Measurements from ENCODE around the gene MRPS26. TPM values are rescaled to one million over a fixed set of nuclear protein-coding genes. Genes with fewer than 3 reads are reported as not detected.
"Not testable (repeated sequence)": the region's sequence is repeated elsewhere in the genome, so short reads cannot be mapped to it uniquely, and the experiment has no call there.

Gene MRPS26
- total RNA-seq, 1 experiment from 2014 or later = 53.2 TPM

DNA sequence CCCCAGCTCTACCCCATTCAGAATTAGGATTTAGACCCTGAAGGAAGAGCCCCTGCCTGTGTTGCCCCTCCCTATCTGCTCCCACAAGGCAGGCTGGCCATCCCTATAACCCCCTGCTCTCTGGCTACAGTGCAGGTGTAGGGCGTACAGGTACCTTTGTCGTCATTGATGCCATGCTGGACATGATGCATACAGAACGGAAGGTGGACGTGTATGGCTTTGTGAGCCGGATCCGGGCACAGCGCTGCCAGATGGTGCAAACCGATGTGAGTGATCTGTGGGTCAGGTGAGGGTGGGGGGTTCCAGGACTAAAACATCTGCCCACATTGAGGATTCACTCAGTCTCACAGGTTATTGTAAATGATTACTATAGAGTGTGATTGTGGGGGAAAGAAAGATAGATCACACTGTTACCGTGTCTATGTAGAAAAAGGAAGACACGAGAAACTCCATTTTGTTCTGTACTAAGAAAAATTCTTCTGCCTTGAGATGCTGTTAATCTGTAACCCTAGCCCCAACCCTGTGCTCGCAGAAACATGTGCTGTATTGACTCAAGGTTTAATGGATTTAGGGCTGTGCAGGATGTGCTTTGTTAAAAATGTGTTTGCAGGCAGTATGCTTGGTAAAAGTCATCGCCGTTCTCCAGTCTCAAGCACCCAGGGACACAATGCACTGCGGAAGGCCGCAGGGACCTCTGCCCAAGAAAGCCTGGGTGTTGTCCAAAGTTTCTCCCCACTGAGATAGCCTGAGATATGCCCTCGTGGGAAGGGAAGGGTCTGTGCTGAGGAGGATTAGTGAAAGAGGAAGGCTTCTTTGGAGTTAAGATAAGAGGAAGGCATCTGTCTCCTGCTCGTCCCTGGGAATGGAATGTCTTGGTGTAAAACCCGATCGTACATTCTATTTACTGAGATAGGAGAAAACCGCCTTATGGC is 23.0 kb upstream of the MRPS26 start:
- DNase-seq (ENCODE audit: low read depth in 1 of 2, low spot score in 2 of 2); H3K27ac ChIP-seq; H3K4me1 ChIP-seq (replicated peaks); H3K4me3 ChIP-seq; H3K27me3 ChIP-seq (replicated peaks); H3K9me3 ChIP-seq (replicated peaks): not testable (repeated sequence)
- H3K36me3 ChIP-seq = peaks cover 38% of the 10 kb centered on the region

DNA sequence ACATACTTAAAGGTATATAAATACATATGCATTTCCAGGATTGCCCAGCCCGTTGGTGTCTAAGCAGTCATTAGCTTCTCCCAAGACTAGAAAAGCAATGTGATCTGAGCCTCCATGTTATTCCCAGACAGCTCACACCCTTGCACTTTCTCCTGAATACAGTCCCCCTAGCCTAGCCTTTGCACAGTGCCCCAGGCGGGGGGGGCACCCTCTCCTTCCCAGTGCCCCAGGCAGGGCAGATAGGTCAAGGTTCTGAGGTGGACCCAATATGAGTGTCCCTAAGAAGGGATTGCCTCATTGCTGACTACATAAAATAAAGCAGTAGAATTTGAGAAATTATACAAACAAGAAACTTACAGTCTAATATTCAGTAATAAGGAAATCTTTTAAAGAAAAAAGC is 17.9 kb upstream of the MRPS26 start:
- H3K27ac ChIP-seq = no peak overlapping the region
- H3K4me3 ChIP-seq = no peak overlapping the region
- H3K27me3 ChIP-seq (replicated peaks) = no peaks in the 10 kb centered on the region
- H3K36me3 ChIP-seq = peaks cover 58% of the 10 kb centered on the region
- no peaks in the 10 kb centered on the region for H3K4me1 ChIP-seq (replicated peaks)
- no peak for DNase-seq (ENCODE audit: low read depth in 1 of 2, low spot score in 2 of 2)
- no peaks in the 10 kb centered on the region for H3K9me3 ChIP-seq (replicated peaks)

DNA sequence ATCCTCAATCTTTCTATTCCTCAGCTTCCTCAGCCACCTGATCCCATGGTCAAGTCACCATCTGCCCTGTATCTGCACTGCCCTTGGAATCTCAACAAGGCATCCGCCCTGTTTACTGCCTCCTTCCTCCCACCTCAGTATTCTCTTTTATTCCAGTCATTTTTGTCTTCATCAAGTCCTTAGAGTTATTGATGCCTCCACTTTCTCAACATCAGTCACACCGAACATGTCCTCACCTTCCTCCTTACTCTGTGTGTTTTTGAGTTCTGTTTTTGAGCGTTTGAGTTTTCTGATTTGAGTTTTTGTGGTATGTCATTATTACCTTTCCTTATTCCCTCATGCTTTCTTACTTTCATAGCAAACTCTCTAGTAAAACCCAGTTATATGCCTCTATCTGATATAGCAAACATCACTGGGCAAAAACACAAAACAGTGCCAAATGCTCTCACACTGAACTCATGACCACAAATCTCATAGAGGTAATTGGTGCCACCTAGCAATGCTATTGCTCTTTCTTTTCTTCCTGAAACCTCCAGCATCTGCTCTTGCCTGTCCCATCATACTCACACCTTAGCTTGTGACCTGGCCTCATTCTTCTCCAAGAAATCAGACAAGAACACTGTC is 14.2 kb upstream of the MRPS26 start:
- Histone ChIP-seq H3K36me3 (peaks cover 55% of the 10 kb centered on the region), H3K27me3 (replicated peaks) (no peaks in the 10 kb centered on the region), H3K4me3 (no peak overlapping the region), H3K9me3 (replicated peaks) (no peaks in the 10 kb centered on the region), H3K4me1 (replicated peaks) (no peaks in the 10 kb centered on the region), H3K27ac (no peak overlapping the region)
- no peak for DNase-seq (ENCODE audit: low read depth in 1 of 2, low spot score in 2 of 2)

DNA sequence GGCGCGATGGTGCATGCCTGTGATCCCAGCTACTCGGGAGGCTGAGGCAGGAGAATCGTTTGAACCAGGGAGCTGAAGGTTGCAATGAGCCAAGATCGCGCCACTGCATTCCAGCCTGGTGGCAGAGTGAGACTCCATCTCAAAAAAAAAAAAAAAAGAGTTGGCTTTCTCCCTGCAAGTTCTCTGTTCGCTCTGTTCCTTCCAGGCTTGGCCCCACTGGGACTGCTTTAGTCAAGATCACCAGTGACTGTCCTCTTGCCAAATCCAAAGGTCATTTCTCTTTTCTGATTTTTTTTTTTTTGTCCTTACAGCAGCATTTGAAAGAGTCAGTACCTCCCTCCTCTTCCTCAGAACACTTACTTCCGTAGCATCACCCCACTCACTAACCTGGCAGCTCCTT is 13.2 kb upstream of the MRPS26 start:
- H3K9me3 ChIP-seq (replicated peaks) = no peaks in the 10 kb centered on the region
- H3K36me3 ChIP-seq = peaks cover 57% of the 10 kb centered on the region
- DNase-seq (ENCODE audit: low read depth in 1 of 2, low spot score in 2 of 2) = no peak
- no peak overlapping the region for H3K27ac ChIP-seq
- no peak overlapping the region for H3K4me3 ChIP-seq
- no peaks in the 10 kb centered on the region for H3K27me3 ChIP-seq (replicated peaks)
- H3K4me1 ChIP-seq (replicated peaks) = no peaks in the 10 kb centered on the region

DNA sequence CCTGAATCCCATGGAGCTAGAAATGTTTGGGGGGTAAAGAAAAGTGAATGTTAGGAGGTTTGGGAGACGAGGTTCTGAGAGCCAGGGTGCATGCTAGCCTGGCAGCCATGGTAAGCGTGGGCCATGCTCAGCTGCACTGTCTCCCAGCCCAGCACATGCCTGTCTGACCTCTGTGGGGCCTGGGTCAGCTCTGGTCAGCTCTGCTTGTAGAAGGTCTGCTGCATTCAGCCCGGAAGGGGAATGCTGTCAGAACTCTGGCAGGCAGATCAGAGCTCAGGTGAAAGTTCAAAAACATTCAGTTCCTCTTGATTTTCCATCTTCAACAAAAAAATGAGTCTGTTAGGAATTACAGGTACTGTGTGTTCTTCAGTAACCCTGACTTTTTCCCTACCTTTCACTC is 8.2 kb upstream of the MRPS26 start:
- H3K4me3 ChIP-seq = no peak overlapping the region
- DNase-seq (ENCODE audit: low read depth in 1 of 2, low spot score in 2 of 2) = no peak
- no peak overlapping the region for H3K27ac ChIP-seq
- H3K27me3 ChIP-seq (replicated peaks) = no peaks in the 10 kb centered on the region
- H3K36me3 ChIP-seq = peaks cover 60% of the 10 kb centered on the region
- no peaks in the 10 kb centered on the region for H3K4me1 ChIP-seq (replicated peaks)
- H3K9me3 ChIP-seq (replicated peaks) = no peaks in the 10 kb centered on the region

DNA sequence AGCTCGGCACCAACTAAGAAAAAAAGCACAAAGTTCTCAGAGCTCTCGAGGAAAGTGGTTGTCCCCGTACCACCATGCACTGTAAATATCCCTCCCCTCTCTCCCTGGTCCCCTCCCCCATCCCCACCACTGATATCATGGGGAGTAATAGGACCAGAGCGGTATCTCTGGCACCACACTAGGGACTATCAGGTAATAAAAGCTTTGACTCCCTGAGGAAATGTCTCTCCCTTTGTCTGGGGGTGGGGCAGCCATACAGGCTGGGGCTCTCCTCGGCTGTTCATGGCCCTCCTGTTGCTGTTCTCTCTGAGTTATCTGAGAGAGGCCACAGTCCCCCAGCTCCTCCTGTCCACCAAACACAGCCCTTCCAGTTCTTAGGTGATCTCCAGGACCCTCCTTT is 7.4 kb upstream of the MRPS26 start:
- Histone ChIP-seq H3K9me3 (replicated peaks) (no peaks in the 10 kb centered on the region), H3K27me3 (replicated peaks) (no peaks in the 10 kb centered on the region), H3K4me3 (no peak overlapping the region), H3K4me1 (replicated peaks) (no peaks in the 10 kb centered on the region), H3K36me3 (peaks cover 56% of the 10 kb centered on the region), H3K27ac (no peak overlapping the region)
- DNase-seq (ENCODE audit: low read depth in 1 of 2, low spot score in 2 of 2) = no peak

DNA sequence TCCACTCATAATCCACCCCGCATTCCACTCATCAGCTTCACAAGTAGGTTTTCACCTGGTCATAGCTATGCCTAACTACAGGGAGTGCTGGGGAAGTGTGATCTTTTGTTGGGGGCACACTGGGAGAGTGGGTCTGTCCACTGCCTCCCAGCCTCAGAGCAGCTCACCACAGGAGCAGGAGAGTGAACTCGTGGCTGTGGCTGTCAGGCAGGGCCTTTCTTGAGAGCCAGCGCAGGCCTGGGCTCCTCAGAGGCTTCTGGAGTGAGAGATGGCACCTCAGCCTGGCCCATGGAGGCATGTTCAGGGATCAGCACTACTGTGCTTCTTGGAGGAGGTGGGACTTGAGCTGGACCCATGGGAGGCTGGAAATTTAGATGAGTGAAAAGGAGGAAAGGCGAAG is 6.4 kb upstream of the MRPS26 start:
- Histone ChIP-seq H3K9me3 (replicated peaks) (no peaks in the 10 kb centered on the region), H3K36me3 (peaks cover 56% of the 10 kb centered on the region), H3K4me3 (no peak overlapping the region), H3K27me3 (replicated peaks) (no peaks in the 10 kb centered on the region), H3K4me1 (replicated peaks) (no peaks in the 10 kb centered on the region), H3K27ac (no peak overlapping the region)
- no peak for DNase-seq (ENCODE audit: low read depth in 1 of 2, low spot score in 2 of 2)

DNA sequence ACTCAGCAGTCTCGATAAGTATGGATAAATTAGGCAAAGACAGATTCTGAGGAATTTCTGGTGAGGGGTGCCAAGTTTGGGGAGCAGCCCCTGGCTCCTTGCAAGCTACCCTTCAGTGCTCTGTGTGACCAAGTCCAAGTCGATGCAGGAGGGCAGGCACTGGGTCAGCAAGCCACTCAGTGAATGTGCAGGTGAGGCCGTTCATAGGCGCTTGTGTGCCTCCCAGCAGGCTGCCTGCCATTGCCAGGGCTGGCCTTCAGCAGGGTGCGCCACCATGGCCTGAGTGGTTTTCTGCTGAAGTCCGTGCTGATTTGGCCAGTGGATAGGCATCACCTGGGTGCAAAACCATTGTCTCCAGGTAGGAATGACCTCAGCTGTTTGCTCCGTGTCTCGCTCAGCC is 5.8 kb upstream of the MRPS26 start:
- Histone ChIP-seq H3K36me3 (peaks cover 51% of the 10 kb centered on the region), H3K27me3 (replicated peaks) (no peaks in the 10 kb centered on the region), H3K4me3 (no peak overlapping the region), H3K27ac (no peak overlapping the region), H3K4me1 (replicated peaks) (peaks cover 3% of the 10 kb centered on the region), H3K9me3 (replicated peaks) (no peaks in the 10 kb centered on the region)
- DNase-seq (ENCODE audit: low read depth in 1 of 2, low spot score in 2 of 2) = no peak

DNA sequence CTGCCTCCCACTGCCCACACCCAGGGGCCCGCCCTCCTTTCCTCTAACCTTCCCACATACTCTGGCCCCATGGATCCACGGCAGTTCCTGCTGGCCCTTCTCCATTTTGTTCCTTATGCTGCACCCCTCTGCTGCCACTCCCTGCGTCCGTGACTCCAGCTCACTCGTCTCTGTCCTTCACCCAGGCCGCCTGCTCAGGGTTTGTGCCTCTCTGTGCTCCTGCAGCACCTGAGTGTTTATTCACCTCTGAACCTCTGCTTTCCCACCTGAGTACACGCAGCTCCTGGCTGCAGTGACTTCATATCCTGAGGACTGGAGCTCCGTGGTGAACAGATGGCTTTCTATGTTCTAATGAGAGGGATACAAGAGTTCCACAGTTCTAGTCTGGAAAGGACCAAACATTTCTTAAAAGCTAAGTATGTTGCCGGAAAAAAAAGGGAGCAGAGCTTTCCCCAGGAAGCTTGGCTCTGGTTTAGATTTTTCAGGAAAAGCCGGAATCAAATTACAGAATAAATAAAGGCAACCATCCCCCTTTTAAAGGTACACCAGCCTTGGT is 3.9 kb upstream of the MRPS26 start:
- DNase-seq (ENCODE audit: low read depth in 1 of 2, low spot score in 2 of 2) = no peak
- H3K4me3 ChIP-seq = no peak overlapping the region
- H3K27me3 ChIP-seq (replicated peaks) = no peaks in the 10 kb centered on the region
- H3K4me1 ChIP-seq (replicated peaks) = peaks cover 10% of the 10 kb centered on the region
- no peak overlapping the region for H3K27ac ChIP-seq
- H3K36me3 ChIP-seq = peaks cover 43% of the 10 kb centered on the region
- H3K9me3 ChIP-seq (replicated peaks) = no peaks in the 10 kb centered on the region

DNA sequence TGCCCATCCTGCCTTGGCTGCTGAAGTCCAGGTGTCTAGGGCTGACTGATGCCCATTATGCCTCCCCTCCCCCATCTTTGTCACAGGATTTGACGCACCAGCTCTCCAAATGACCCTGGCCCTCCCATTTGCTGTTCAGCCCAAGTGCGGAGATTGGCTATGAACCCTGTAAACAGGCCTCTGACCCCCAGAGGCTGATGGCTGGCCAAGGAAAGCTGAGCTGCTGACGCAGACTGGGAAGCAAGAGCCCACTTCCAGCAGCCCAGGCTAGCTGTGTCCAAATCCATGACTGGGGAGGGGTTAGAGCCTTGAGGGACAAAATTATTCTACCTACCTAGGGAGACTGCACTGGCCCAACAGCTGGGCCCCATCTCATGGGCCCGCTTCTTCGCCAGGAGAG is 3.2 kb upstream of the MRPS26 start:
- peaks cover 12% of the 10 kb centered on the region for H3K4me1 ChIP-seq (replicated peaks)
- H3K4me3 ChIP-seq = no peak overlapping the region
- H3K9me3 ChIP-seq (replicated peaks) = no peaks in the 10 kb centered on the region
- H3K27ac ChIP-seq = no peak overlapping the region
- H3K36me3 ChIP-seq = peaks cover 39% of the 10 kb centered on the region
- no peak for DNase-seq (ENCODE audit: low read depth in 1 of 2, low spot score in 2 of 2)
- H3K27me3 ChIP-seq (replicated peaks) = no peaks in the 10 kb centered on the region

DNA sequence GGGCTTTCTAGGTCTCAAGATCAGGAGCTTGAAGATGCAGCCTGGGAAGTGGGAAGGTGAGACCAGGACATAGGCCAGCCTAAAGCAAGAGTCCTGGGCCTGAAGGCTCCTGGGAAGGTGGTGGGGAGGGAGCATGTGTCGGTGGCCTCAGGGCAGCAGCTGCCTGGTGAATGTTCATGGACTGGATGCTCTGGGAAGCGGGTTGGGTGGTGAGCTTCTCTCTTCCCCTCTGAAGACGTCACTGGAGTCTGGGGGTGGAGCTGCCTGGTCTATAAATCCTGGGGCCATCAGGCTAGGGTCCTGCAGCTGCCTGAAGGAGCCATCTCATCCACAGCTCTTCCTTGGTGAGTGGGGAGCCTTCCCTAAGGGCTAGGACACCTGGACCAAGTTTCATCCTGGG is 2.5 kb upstream of the MRPS26 start, which contains the start of gene GNRH2:
TSS of gene GNRH2 (plus strand) at position 301 of the 400 bp plus-strand sequence. CDS start 793 bp downstream, outside the sequence.
- H3K27ac ChIP-seq = no peak within 1 kb of the TSS
- no peak for DNase-seq (ENCODE audit: low read depth in 1 of 2, low spot score in 2 of 2)
- no peaks in the 10 kb centered on the region for H3K27me3 ChIP-seq (replicated peaks)
- H3K9me3 ChIP-seq (replicated peaks) = no peaks in the 10 kb centered on the region
- peaks cover 41% of the 10 kb centered on the region for H3K36me3 ChIP-seq
- H3K4me3 ChIP-seq = no peak within 1 kb of the TSS
- peaks cover 12% of the 10 kb centered on the region for H3K4me1 ChIP-seq (replicated peaks)

DNA sequence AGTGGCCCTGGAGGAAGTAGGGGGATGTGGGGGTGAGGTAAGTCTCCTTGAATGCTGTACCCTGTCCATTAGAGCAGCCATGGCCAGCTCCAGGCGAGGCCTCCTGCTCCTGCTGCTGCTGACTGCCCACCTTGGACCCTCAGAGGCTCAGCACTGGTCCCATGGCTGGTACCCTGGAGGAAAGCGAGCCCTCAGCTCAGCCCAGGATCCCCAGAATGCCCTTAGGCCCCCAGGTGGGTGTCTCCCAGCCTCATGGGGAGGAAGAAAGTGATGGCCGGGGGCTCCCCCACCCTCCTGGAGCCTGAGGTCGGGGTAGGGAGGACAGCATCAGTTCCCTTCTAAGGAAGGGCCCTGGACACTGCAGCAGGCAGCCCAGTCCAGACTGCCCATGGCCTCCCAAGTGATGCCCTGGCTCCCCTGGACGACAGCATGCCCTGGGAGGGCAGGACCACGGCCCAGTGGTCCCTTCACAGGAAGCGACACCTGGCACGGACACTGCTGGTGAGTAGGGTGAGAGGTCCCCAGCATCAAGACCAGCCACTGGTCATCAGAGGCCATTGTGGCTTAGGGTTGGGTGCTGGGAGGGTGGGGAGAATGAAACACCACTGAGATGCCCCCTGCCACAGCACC is 1.4 kb upstream of the MRPS26 start:
- peaks cover 12% of the 10 kb centered on the region for H3K4me1 ChIP-seq (replicated peaks)
- no peak overlapping the region; the same call in 1 of the 2 replicates for H3K27ac ChIP-seq
- H3K9me3 ChIP-seq (replicated peaks) = no peaks in the 10 kb centered on the region
- no peaks in the 10 kb centered on the region for H3K27me3 ChIP-seq (replicated peaks)
- no peak for DNase-seq (ENCODE audit: low read depth in 1 of 2, low spot score in 2 of 2)
- peaks cover 44% of the 10 kb centered on the region for H3K36me3 ChIP-seq
- H3K4me3 ChIP-seq = no peak overlapping the region

DNA sequence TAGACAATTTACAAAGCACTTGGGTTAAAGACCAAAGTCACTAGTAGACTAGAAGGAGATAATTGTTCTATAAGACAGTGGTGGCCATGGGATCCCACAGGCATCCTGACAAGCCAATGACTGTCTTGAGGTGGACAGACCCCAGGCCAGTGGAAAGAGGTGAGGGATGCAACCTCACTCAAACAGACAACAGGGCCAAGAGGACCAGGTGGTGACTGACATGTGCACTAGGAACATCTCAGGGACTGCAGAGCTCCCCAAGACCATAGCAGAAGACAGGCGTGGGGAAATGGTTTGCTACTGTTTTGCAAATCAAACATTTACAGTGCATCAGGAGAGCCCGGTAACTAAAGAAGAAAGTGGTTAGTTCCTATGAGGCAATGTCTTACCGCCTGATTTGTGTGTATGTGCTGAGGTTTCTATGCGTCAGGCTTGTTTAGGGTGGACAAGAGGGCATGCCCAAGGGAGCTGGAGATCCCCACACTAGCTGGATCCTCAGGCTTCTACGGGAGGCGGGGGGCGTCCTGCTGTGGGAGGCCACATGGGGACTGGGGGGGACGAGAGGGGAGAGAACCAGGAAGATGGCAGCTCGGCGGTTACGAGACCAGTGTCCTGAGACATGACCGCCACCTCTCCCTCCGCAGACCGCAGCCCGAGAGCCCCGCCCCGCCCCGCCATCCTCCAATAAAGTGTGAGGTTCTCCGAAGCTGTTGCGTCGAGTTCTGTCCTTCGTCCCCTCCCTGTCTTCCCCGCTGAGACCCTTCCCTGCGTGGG is 623 bp upstream of the MRPS26 start:
- H3K9me3 ChIP-seq (replicated peaks) = no peaks in the 10 kb centered on the region
- H3K27me3 ChIP-seq (replicated peaks) = no peaks in the 10 kb centered on the region
- peak overlapping the region; percentile 77 for H3K27ac ChIP-seq
- peaks cover 41% of the 10 kb centered on the region for H3K36me3 ChIP-seq
- DNase-seq (ENCODE audit: low read depth in 1 of 2, low spot score in 2 of 2) = peak; percentile 81 to 89
- H3K4me1 ChIP-seq (replicated peaks) = peaks cover 12% of the 10 kb centered on the region
- peak overlapping the region; percentile 88 for H3K4me3 ChIP-seq

Data from SJSA1 (cell line).